DMS 273 treated with DMSO at 0.1 percent for 48 hours (cell line): Measurements from ENCODE around the gene TRPC4AP.
A peak's percentile ranks its signal among the peaks of the same experiment; 100 is the strongest.

Source experiments
- DNase-seq: peaks from one replicate; lab custom pipeline; 2025; lab: John Stamatoyannopoulos, UW

TRPC4AP gene

DNA sequence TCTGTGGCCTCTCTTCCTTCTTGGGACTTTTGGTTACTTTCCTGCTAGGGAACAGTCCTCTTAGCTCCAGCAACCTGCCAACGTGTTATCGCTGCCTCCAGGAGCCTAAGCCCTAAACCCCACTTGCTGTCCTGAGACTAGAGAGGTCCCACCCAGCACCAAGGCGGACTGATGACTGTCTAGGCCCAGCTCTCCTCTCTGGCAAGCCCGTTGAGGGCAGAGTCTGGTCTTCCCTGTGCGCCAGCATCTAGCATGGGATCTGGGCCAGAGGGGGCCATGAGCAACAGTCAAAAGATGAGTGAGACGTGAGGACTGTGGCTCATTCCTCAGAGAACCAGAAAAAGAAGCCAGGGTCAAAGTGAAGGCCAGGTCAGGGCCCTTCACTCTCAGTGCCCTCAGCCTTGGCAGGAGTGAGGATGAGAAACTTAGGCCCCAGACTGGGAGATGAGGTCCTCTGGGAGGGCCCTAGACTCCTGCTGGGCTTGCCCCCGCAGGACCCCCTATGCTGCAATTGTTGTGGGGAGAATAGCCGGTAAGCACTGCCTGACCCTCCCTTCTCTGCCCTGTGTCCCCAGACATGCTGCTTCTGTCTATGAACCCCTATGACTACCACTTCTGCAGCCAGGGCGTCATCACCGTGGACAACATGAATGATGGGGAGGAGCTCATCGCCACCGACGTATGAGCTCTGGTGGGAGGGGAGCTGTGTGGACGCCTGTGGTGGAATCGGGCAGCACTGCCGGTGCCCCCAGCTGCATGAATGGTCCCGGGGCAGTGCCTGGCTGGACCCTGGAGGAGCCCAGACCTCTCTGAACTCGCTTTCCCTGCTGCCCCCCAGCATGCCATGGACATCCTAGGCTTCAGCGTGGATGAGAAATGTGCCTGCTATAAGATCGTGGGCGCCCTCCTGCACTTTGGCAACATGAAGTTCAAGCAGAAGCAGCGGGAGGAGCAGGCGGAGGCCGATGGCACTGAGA lies 106.0 kb downstream of the TRPC4AP start:
- no peak for DNase-seq

DNA sequence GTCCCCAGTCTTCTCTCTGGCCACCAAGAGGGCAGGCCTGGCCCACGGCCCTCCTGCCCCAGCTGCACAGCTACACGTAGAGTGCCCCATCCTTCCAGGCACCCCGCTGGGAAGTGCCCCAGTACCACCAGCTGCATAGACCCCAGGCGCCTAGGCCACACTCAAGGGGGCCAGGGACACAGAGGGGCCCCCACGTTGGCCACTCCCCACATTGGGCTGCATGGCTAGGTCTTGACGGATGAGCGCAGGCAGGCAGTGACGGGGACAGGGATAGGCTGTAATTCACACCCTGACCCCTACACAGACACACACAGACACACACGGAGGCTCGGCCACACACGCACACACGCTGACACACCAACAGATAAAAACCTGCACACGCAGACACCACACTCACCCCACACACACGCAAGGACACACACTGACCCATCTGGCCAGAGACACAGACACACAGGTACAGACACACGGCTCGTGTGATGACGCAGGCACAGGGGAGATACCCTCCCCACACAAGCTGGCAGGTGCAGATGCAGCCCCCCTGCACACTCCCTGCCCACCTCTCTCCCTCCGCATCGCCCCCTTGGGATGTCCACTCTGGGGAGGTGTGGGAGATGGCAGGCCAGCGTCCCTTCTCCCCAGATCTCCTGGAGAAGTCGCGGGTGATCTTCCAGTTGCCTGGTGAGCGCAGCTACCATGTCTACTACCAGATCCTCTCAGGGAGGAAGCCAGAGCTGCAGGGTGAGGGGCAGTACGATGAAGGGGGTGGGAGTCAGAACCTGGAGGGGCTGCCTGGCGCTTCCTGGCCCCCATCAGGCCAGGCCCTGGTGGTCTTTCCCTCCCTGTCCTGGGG lies 106.9 kb downstream of the TRPC4AP start:
- no peak for DNase-seq

DNA sequence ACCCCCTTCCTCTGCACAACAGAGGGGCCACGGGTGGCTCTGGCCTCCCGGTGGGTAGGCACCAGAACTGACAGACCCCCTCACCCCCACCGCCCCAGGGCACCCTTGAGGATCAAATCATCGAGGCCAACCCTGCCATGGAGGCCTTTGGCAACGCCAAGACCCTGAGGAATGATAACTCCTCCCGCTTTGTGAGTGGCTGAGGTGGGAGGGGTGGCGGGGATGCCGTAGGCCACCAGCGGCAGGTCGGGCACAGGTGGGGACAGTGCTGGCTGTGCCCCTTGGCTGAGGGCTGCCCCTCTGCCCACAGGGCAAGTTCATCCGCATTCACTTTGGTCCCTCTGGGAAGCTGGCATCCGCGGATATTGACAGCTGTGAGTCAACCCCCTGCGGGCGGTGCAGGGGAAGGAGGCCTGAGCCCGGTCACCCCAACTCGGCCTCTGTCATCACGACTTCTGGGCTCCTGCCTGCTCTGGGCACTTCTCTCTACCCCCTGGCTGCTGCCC lies 107.8 kb downstream of the TRPC4AP start:
- DNase-seq: no peak

DNA sequence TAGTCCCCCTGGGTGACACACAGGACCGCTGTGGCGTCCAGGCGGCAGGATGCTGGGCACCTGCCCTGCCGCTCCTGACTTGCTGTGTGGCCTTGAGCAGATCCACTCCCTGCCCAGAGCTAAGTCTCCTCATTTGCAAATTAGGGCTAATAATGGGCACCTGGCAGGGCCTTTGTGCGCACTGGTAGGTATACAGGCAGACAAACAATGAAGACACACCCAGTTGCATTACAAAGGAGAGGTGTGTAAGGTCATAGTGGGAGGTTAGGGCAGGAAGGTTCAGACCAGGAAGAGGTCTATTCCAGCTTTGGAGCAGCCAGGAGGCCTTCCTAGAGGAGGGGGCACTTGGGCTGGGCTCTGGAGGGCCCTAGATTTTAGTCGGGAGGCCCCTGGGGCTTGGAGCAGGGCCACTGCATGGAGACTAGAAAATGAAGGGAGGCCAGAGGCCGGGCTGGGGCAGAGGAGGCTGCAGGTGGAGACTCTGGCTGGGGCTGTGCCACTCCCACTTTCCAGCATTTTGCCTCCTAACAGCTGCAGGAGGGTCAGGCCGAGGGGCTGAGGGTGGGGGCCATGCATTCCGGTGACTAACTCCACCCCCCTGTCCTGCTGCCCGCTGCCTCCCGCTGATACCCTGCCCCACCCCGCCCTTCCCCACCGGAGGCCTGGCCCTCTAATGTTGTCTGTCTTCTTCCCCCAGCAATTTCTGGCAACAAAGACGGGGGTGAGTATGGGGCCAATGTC lies 108.4 kb downstream of the TRPC4AP start:
- no peak for DNase-seq

DNA sequence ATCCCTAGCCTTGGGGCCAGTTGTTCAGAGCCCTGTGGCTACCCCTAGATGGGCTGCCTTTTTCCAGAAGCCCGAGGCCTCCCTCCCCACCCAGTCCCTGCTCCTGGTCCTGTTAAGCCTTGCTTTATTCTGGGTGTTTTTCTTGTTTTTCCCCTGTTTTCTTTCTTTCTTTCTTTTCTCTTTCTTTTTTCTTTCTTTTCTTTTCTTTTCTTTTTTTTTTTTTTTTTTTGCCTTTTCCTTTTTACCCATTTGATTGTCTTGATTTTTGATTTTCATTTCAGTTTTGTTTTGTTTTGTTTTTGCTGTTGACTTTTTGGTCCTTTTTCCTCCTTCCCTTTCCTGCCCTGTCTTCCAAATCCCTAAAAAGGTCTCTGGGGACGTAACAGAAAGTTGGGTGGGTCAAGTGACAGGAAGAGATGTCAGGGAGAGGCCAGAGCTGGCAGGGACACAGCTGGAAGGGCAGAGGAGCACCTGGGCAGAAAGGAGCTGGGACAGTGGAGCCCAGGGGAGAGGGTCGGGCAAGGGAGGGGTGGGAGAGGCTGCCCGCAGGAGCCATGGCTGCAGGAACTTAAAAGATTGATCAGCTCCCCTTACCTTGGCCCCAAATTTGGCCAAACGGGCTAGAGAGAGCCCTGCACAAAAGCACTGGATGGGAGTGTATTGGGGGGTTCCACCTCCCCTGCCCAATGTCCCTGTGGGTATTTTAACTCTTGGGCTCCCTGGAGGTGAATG lies 109.4 kb downstream of the TRPC4AP start:
- DNase-seq: no peak

DNA sequence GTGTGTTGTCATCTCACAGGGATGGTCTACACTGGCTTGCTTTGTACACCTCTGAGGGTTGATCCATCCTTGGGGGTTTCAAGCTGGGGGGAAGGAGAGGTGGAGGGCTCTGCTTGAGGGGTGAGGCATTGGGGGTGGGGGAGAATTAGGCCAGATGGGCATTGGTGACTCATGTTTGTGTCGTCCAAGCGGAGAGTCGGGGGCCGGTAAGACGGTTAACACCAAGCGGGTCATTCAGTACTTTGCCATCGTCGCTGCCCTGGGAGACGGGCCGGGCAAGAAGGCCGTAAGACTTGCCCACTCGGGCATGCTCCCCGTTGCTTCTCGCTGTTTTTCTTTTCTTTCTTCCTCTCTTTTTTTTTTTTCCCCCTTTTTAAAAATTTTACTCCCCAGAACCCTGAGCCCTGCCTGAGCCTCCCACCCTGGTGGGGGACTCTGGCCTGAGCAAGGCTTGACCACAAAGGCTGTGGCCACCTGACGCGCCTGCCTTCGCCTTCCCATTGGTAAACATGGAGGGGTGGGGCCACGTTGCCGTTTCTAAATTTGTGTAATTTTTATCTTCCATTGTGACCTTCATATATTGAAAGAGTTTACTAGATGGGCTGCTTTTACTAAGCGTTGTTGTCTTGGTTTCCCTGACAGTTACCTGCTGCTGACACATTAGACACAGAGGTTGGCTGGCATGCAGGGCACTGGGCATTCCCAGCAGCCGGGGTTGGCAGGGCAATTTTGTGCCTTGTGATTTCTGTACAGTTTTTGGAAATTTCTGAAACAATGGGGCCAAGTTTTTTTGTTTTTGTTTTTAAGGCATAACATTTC lies 110.1 kb downstream of the TRPC4AP start:
- DNase-seq: no peak

DNA sequence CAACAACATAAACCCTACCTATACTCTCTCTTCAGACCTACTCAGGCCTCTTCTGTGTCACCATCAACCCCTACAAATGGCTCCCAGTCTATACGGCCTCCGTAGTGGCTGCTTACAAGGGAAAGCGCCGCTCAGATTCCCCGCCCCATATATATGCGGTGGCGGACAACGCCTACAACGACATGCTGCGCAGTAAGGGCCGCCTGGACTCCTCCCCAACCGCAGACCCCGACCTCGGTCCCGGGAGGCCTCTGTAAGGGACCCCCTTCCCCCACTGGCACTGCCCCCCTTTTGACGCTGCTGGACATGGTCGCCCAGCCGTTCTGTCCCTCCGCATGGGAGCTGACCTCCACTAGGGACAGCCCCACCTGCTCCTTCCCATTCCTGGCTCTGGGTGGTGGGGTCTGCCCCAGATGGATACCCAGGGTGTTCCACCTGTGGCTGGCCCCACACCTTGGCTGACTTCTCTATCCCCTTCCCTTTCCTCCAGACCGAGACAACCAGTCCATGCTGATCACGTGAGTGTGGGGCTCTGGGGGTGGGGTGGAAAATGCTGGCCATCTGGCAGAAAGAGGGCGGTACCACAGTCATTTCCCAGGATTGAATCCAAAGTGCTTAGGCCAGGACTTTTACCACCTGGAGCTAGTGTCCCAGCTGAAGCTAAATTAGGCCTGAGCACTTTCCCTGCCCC lies 111.9 kb downstream of the TRPC4AP start:
- DNase-seq: peak; percentile 85

DNA sequence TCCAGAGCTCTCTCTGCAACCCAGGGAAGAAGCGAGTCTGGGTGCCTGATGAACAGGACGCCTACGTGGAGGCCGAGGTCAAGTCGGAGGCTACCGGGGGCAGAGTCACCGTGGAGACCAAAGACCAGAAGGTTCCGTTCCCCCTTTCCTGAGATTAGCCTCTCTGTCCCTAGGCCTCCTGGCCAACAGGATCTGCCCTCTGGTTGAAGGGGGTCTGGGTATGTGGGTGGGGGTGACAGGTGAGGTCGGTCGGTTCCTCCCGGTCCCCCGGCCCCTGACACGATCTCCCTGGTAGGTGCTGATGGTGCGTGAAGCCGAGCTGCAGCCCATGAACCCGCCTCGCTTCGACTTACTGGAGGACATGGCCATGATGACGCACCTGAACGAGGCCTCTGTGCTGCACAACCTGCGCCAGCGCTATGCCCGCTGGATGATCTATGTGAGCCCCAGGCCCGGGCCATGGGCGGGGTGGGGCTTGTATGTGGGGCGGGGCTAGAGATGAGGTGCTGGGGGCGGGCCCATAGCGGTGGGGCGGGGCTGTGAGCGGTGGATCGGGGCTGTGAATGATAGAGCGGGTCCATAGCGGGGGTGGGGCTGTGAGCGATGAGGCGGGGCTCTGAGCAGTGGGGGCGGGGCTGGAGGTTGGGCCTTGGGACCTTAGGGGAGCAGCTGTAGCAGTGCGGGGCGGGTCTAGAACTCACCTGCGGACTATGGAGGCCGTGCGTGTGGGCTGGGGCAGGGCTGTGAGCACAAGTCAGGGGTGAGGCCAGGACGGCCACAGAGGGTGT lies 113.0 kb downstream of the TRPC4AP start:
- DNase-seq: no peak

DNA sequence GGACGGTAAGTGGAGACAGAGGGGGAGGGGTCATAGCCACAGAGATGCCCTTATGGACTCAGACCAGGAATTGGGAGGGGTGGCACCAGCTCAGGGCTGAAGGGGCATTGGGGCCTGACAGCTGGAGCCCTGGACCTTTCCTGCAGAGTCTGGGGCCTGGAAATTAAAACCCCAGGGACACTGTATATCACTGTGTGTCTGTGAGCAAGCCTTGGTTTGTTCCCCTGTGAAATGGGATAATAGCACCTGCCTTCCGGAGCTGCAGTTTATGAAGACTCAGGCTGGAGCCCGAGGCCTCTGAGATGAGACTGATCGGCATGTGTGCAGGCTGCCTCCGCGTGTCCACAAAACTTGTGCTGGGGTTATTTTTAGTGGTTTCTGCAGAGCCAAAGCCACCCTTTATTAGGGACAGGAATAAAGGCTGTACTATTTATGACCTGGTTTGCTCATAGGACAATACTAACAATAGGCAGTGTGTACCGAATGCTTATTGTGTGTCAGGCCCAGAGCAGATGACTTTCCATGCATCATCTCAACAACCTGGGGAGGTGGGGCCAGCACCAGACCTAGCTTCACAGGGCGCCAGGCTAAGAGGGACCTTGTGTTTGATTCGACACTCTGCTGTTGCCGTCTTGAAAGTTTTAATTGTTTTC lies 114.4 kb downstream of the TRPC4AP start:
- no peak for DNase-seq

DNA sequence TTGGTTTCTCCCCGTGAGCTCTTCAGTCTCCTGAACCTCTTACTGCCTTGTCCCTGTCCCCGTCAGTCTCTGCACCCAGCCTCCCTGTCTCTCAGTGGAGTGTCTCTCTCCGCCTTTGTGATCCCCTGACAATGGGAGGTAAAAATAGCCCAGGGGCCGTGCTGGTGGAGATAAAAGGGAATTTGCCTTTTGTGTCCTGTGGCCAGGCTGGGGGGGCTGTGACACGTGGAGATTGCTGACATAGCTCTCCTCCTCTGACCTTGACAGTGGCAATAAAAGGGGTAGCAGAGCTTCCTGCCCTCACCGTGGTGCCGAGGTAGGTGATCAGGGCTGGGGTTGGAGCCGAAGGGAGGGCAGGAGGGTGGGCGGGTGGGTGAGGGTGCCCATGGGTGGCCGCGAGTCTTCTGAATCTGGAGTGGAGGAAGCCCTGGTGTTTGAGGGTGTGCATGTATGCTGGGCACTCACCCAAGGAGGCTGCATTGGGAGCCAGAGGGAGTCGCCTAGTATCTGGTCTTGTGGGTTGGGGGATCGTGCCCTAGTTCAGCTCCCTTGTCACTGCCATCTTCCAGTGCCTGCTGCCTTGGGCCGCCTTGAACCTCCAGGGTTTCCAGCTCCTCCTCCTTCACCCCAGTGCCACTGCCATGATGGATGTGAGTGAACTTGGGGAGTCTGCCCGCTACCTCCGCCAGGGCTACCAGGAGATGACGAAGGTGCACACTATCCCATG lies 115.1 kb downstream of the TRPC4AP start:
- no peak for DNase-seq

DNA sequence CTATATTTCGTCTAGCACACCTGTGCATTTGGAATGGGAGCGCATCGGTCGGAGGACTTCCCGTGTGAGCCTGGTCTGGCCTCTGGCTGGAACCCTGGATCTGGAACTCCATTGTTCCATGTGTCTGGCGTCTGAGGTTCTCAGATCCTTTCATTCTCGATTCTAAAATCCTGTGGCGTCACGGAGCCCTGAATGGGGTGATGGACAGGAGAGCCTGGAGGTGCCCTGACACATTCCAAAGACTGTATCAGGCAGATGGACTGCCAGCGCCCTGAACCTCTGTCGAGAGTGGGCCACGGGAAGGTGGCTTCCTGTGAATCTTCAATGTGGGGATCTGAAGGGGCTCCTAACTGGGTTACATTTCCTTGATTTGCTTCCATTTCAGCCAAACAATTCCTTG lies 116.3 kb downstream of the TRPC4AP start:
- no peak for DNase-seq

DNA sequence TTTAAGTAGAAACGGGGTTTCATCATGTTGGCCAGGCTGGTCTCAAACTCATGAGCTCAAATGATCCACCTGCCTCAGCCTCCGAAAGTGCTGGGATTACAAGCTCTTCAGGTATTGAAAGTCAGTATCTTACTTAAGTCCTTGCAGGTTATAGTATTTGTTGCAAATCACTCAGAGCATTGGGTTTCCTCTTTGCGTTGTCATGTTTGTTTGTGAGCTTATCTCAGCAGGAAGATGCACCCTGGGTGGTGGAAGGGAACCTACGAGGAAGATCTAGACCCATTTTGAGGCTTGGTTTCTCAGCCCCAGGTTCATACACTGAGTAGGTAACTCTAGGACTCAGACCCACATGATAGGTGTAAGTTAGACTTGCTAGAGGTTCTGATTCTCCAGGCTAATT lies 118.4 kb downstream of the TRPC4AP start:
- no peak for DNase-seq

DNA sequence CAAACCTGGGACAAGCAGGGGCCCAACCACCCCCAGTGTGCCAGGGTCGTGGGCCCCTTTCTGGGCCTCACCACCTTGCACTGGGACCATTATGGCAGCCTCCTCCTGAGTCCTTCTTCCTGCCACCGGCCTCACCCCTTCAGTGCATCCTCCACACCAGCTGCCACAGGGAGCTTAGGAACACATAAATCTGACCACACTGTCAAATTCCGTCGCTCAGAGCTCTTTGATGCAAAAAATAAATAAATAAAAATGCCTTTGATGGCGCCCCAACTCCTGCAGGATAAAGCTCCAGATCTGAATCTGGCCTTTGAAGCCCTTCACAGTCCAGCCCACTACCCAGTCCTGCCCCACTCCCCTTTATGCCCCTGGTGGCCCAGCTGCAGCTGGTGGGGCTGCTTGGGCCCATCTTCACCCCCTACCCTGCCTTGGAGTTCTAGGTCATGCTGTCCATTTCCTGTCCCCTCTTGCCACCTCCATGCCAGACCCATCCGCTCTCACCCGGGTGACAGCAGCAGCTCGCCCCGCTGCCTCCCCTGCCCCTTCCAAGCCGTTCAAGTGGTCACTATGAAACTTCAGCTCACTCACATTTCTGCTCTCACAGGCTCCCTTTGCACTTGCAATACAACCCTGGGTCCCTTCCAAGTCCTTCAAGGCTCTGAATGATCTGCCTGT lies 120.9 kb downstream of the TRPC4AP start:
- no peak for DNase-seq

DNA sequence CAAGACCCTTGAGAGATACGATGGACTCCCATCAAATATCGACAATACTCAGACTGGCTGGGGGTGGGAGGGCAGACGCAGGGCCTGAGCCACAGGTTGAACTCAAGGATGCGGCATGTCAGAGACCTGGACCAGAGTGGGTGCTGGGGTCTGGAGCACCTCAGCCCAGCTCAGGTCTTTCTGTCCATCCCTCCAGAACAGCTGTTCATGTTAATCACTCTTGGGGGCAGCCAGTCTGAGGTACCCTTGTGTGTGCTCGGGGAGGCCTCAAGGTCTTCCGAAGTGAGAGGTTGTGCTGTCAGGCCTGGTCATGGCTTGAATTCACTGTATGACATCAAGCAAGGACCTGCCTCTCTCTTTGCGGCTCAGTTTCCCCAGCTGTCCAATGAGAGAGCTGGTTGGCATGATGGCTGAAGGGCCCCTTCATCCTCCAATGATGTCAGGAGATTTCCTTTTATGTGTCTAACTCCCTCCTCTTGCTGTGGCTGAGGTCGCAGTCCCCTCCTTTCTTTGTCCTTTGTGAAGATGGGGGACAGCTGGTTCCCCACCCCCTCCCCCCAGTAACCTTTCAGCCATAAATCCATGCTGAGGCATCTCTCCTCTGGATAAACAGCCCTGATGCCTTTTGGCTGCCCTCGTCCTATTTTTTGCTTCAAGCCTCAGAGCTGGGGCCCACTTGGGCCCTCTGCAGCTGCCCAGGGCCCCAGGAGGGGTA lies 121.6 kb downstream of the TRPC4AP start:
- DNase-seq: no peak

DNA sequence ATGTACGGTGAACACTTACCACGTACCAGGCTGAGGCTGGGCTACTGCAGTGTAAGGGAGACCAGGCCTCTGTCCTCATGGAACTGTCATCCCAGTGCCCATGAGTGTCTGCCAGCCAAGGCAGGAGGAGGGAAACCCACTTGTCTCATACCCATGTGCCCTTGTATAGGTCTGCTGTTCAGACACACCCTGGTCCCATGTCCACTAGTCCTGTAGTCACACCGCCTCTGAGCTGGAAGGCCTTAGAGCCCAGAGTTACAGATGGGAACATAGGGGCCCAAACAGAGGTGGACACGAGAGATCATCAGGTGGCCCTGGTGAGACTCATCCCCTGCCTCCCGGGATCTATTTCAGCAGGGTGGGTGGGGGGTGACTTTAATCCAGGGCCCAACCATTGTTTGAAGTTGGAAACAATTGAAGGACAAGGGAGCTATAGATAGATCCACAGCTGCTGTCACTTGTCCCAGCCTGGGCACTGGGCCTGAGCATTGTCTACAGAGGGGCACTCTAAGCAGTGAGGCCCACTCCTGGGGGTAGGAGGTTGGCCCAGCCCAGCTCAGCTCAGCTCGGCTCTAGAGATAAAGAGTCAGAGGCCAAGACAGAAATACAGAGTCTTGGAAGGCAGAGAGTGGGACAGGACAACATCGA lies 122.3 kb downstream of the TRPC4AP start:
- DNase-seq: no peak
